ENCODE data around the gene MAP4K2.

Gene MAP4K2

GRCh38 chr11:64753380-64754123 is 49.5 kb downstream of the MAP4K2 start:
- no peak overlapping the region for H3K27ac ChIP-seq
- H3K9me3 ChIP-seq, result no peaks in the 10 kb centered on the region
- H3K27me3 ChIP-seq, result no peaks in the 10 kb centered on the region
- no peak overlapping the region for H3K4me3 ChIP-seq (ENCODE audit: low read depth in 1 of 2, low read length in 1 of 2)
- no peaks in the 10 kb centered on the region for H3K4me1 ChIP-seq (ENCODE audit: control insufficient read depth in 1 of 2, insufficient read depth in 1 of 2, low read depth in 1 of 2, low read length in 1 of 2)
- TF ChIP-seq, protein P1, sequence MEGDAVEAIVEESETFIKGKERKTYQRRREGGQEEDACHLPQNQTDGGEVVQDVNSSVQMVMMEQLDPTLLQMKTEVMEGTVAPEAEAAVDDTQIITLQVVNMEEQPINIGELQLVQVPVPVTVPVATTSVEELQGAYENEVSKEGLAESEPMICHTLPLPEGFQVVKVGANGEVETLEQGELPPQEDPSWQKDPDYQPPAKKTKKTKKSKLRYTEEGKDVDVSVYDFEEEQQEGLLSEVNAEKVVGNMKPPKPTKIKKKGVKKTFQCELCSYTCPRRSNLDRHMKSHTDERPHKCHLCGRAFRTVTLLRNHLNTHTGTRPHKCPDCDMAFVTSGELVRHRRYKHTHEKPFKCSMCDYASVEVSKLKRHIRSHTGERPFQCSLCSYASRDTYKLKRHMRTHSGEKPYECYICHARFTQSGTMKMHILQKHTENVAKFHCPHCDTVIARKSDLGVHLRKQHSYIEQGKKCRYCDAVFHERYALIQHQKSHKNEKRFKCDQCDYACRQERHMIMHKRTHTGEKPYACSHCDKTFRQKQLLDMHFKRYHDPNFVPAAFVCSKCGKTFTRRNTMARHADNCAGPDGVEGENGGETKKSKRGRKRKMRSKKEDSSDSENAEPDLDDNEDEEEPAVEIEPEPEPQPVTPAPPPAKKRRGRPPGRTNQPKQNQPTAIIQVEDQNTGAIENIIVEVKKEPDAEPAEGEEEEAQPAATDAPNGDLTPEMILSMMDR (IDR thresholded peaks at IDR 0.05), result no peak
- H3K36me3 ChIP-seq, result peaks cover 59% of the 10 kb centered on the region

GRCh38 chr11:64753019-64753379 is 50.0 kb downstream of the MAP4K2 start:
- Histone ChIP-seq H3K27ac (no peak overlapping the region), H3K9me3 (no peaks in the 10 kb centered on the region), H3K27me3 (no peaks in the 10 kb centered on the region), H3K36me3 (peaks cover 59% of the 10 kb centered on the region), H3K4me1 (ENCODE audit: control insufficient read depth in 1 of 2, insufficient read depth in 1 of 2, low read depth in 1 of 2, low read length in 1 of 2) (no peaks in the 10 kb centered on the region), H3K4me3 (ENCODE audit: low read depth in 1 of 2, low read length in 1 of 2) (no peak overlapping the region)
- TF ChIP-seq, protein P1 (IDR thresholded peaks at IDR 0.05), result no peak

DNA sequence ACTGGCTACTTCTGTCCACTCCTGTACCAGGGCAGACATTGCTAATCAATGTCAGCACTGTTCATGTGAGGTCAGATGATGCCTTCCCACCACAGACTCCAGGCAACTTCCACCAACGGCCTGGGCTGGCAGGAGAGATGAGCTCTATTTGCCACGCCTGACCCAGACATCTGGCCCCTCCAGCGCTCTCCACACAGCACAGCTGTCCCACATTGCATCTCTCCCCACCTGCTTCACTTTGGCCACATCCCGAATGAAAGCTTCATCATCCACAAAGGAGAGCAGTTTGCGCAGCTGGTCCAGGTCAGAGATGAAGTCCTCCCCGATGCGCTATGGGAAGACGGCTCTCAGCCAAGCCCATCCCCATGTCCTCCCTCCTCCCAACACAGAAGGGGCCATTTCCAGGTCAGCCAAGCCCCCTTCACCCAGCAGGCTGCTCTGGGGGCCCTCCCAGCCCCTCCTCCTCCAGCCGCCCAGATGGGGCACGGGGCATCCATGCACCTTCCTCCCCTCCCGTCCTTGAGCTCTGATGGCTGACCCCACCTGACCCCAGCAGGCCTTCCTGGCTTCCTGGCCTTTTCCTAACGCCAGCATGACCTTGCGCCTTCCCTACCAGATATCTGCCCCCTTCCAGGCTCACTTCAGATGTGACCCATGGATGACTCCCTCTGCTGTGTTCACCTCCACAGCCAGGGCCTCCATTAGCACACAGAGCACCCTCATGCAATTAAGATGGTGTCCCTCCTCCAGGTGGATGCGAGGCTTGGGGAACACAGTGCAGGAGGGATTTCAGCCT is 50.6 kb downstream of the MAP4K2 start:
- Histone ChIP-seq H3K9me3 (no peaks in the 10 kb centered on the region), H3K4me3 (ENCODE audit: low read depth in 1 of 2, low read length in 1 of 2) (no peak overlapping the region), H3K27me3 (no peaks in the 10 kb centered on the region), H3K4me1 (ENCODE audit: control insufficient read depth in 1 of 2, insufficient read depth in 1 of 2, low read depth in 1 of 2, low read length in 1 of 2) (no peaks in the 10 kb centered on the region), H3K36me3 (peaks cover 59% of the 10 kb centered on the region), H3K27ac (no peak overlapping the region)
- TF ChIP-seq, protein P1 (IDR thresholded peaks at IDR 0.05), result no peak

GRCh38 chr11:64751580-64751979 is 51.4 kb downstream of the MAP4K2 start:
- no peak overlapping the region for H3K27ac ChIP-seq
- H3K4me3 ChIP-seq (ENCODE audit: low read depth in 1 of 2, low read length in 1 of 2), result no peak overlapping the region
- peaks cover 0 to under 1% of the 10 kb centered on the region in 2 experiments for H3K4me1 ChIP-seq (ENCODE audit: control insufficient read depth in 1 of 2, insufficient read depth in 1 of 2, low read depth in 1 of 2, low read length in 1 of 2)
- H3K9me3 ChIP-seq, result no peaks in the 10 kb centered on the region
- H3K36me3 ChIP-seq, result peaks cover 59% of the 10 kb centered on the region
- H3K27me3 ChIP-seq, result no peaks in the 10 kb centered on the region
- TF ChIP-seq, protein P1 (IDR thresholded peaks at IDR 0.05), result no peak

DNA sequence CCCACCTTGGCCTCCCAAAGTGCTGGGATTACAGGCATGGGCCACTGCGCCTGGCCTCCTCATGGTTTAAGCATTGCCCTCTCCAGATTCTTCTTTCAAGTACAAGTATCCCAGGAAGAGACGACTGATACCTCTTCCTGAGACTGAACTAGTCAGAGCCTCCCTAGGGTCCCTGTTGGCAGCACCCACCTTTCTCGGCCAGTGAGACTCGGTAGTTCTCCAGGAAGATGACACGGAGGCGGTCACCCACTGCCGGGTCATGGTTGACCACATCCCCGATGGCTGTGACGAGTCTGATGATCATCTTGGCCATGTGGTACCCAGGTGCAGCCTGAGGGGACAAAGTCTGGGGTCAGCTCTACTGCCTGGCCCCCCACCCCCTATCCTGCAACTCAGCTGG is 51.9 kb downstream of the MAP4K2 start:
- no peaks in the 10 kb centered on the region for H3K27me3 ChIP-seq
- peak overlapping the region; percentile 14 for H3K27ac ChIP-seq
- H3K4me3 ChIP-seq (ENCODE audit: low read depth in 1 of 2, low read length in 1 of 2), result no peak overlapping the region
- peaks cover 4 to 5% of the 10 kb centered on the region in 2 experiments for H3K4me1 ChIP-seq (ENCODE audit: control insufficient read depth in 1 of 2, insufficient read depth in 1 of 2, low read depth in 1 of 2, low read length in 1 of 2)
- TF ChIP-seq, protein P1 (IDR thresholded peaks at IDR 0.05), result no peak
- no peaks in the 10 kb centered on the region for H3K9me3 ChIP-seq
- peaks cover 59% of the 10 kb centered on the region for H3K36me3 ChIP-seq

Data from neutrophil (primary cell).